BJ (cell line): ENCODE data around the gene INSC. TPM values are rescaled to one million over a fixed set of nuclear protein-coding genes. Genes with fewer than 3 reads are reported as not detected.

Experiments
- CTCF ChIA-PET: fragments of 350-600 bp; formaldehyde crosslinking; extraction: SDS; loops from one replicate; lab custom pipeline; 2021; ENCODE audit warnings: antibody characterized with exemption, inconsistent platforms; lab: Yijun Ruan, JAX
- POLR2A ChIA-PET: fragments of 300-600 bp; sonication (Branson Sonifier 250); formaldehyde crosslinking; extraction: SDS; loops from one replicate; lab custom pipeline; 2021; ENCODE audit warnings: antibody characterized with exemption; lab: Charles Lee
- DNase-seq: peaks from one replicate; pipeline ENCODE4 v3.0.0-alpha.2; 2011; ENCODE audit warnings: low read depth
- H3K27me3 ChIP-seq: 2 replicates; pipeline ENCODE4 v1.6.0; 2011; ENCODE audit warnings: low read length; ENCODE audit not compliant: control insufficient read depth, insufficient read depth
- H3K36me3 ChIP-seq: 2 replicates; pipeline ENCODE4 v1.5.1; 2011; ENCODE audit warnings: low read length; ENCODE audit not compliant: control insufficient read depth, insufficient read depth
- H3K4me3 ChIP-seq: 2 replicates; pipeline ENCODE4 v1.5.1; 2011; ENCODE audit warnings: low read depth, mild to moderate bottlenecking, control low read depth, low read length
- CTCF ChIP-seq: IDR thresholded peaks from 2 replicates; pipeline ENCODE4 v1.5.1; 2011; ENCODE audit warnings: low read depth, mild to moderate bottlenecking, control low read depth, inconsistent platforms, low read length, moderate library complexity; ENCODE audit not compliant: insufficient read depth
- polyA plus RNA-seq: library from polyadenylated mRNA; depleted of rRNA; stranded (reverse); fragments of >200 nt; gene quantifications from 2 replicates; pipeline ENCODE4 v1.2.3, GENCODE V29; 2011

Gene INSC
- polyA plus RNA-seq, 1 experiment, result 0.10 TPM

GRCh38 chr11:15141381-15141780 lies 26.7 kb downstream of the INSC start:
- DNase-seq, result no peak
- H3K36me3 ChIP-seq, result no peaks in the 10 kb centered on the region
- CTCF ChIA-PET, result interaction anchor here (0.6 to 1.1 kb wide), 2 partner anchors 9 to 67 kb away, joined by 3 read pairs; no protein-coding TSS in a partner anchor
- H3K4me3 ChIP-seq, result no peak overlapping the region
- H3K27me3 ChIP-seq, result no peaks in the 10 kb centered on the region
- TF ChIP-seq CTCF, result no peak
- POLR2A ChIA-PET, result no interaction called here

- ChIA-PET POLR2A (no interaction called here), CTCF (interaction anchor here (0.8 to 1.0 kb wide), 2 partner anchors 9 kb away, joined by 3 read pairs; no protein-coding TSS in a partner anchor)
- H3K4me3 ChIP-seq, result no peak overlapping the region
- TF ChIP-seq CTCF, result no peak
- H3K27me3 ChIP-seq, result no peaks in the 10 kb centered on the region
- no peaks in the 10 kb centered on the region for H3K36me3 ChIP-seq
- no peak for DNase-seq
Observed at GRCh38 chr11:15142838-15143237, 28.1 kb downstream of the INSC start.

- DNase-seq, result no peak
- CTCF ChIA-PET, result interaction anchor here (1.6 kb wide), 1 partner anchor 15 kb away, joined by 6 read pairs; no protein-coding TSS in a partner anchor
- H3K27me3 ChIP-seq, result no peaks in the 10 kb centered on the region
- no peak overlapping the region for H3K4me3 ChIP-seq
- POLR2A ChIA-PET, result no interaction called here
- no peaks in the 10 kb centered on the region for H3K36me3 ChIP-seq
- TF ChIP-seq CTCF, result no peak
Observed at GRCh38 chr11:15143855-15144254, 29.1 kb downstream of the INSC start.

GRCh38 chr11:15144347-15144746 lies 29.6 kb downstream of the INSC start:
- DNase-seq, result no peak
- Histone ChIP-seq H3K27me3 (no peaks in the 10 kb centered on the region), H3K36me3 (no peaks in the 10 kb centered on the region), H3K4me3 (no peak overlapping the region)
- no peak for TF ChIP-seq CTCF
- ChIA-PET POLR2A (no interaction called here), CTCF (interaction anchor here (1.6 kb wide), 1 partner anchor 15 kb away, joined by 6 read pairs; no protein-coding TSS in a partner anchor)

GRCh38 chr11:15145151-15145550 lies 30.4 kb downstream of the INSC start:
- POLR2A ChIA-PET, result no interaction called here
- TF ChIP-seq CTCF, result no peak
- H3K36me3 ChIP-seq, result no peaks in the 10 kb centered on the region
- no peak overlapping the region for H3K4me3 ChIP-seq
- no peak for DNase-seq
- H3K27me3 ChIP-seq, result no peaks in the 10 kb centered on the region
- CTCF ChIA-PET, result interaction anchor here (1.0 to 2.9 kb wide), 3 partner anchors 14 to 44 kb away, joined by 3 to 10 read pairs (median 3); no protein-coding TSS in a partner anchor
